Neural cell (in vitro differentiated cells): ENCODE data around the gene ROGDI. TPM values are rescaled to one million over a fixed set of nuclear protein-coding genes. Genes with fewer than 3 reads are reported as not detected.

Experiments
- H2AFZ ChIP-seq: fragments of 200-600, 300-800 bp; sonication (generic), shearing (Covaris generic); 2 replicates; pipeline ENCODE4 v1.6.0; 2014; ENCODE audit warnings: low read depth, mild to moderate bottlenecking, antibody characterized with exemption, low read length, moderate library complexity
- H3F3A ChIP-seq: fragments of 200-600 bp; shearing (Covaris generic); 2 replicates; pipeline ENCODE4 v1.6.1; 2016; ENCODE audit warnings: mild to moderate bottlenecking, moderate library complexity, mixed read lengths, antibody characterized with exemption, low read length; ENCODE audit not compliant: insufficient read depth, poor library complexity, severe bottlenecking
- H3K27ac ChIP-seq: fragments of 200-600, 300-800 bp; sonication (generic), shearing (Covaris generic); 2 replicates; pipeline ENCODE4 v1.5.1; 2014; ENCODE audit warnings: mild to moderate bottlenecking, low read length, moderate library complexity
- H3K27me3 ChIP-seq: fragments of 300-800, 200-600 bp; sonication (generic), shearing (Covaris generic); 2 replicates; pipeline ENCODE4 v1.6.0; 2014; ENCODE audit warnings: mild to moderate bottlenecking, low read depth, low read length, moderate library complexity; ENCODE audit not compliant: insufficient read depth
- H3K36me3 ChIP-seq: fragments of 300-800, 200-600 bp; sonication (generic), shearing (Covaris generic); 2 replicates; pipeline ENCODE4 v1.5.1; 2014; ENCODE audit warnings: mild to moderate bottlenecking, antibody characterized with exemption, low read length, moderate library complexity; ENCODE audit not compliant: insufficient read depth
- H3K4me2 ChIP-seq: fragments of 300-800, 200-600 bp; sonication (generic), shearing (Covaris generic); 2 replicates; pipeline ENCODE4 v1.6.0; 2014; ENCODE audit warnings: mild to moderate bottlenecking, low read length
- H3K4me3 ChIP-seq: fragments of 300-800, 200-600 bp; sonication (generic), shearing (Covaris generic); 2 replicates; pipeline ENCODE4 v1.5.1; 2014; ENCODE audit warnings: mild to moderate bottlenecking, low read length, moderate library complexity
- H3K79me2 ChIP-seq: fragments of 200-600 bp; shearing (Covaris generic); replicated peaks from 2 replicates; pipeline ENCODE4 v1.6.0; 2014; ENCODE audit warnings: mild to moderate bottlenecking, low read length, moderate library complexity; ENCODE audit not compliant: insufficient read depth
- H3K9ac ChIP-seq: fragments of 300-800, 200-600 bp; sonication (generic), shearing (Covaris generic); 2 replicates; pipeline ENCODE4 v1.6.1; 2016; ENCODE audit warnings: mild to moderate bottlenecking, low read length, mixed read lengths
- H3K9me2 ChIP-seq: fragments of 200-600 bp; shearing (Covaris generic); 2 replicates; pipeline ENCODE4 v1.6.1; 2016; ENCODE audit warnings: mild to moderate bottlenecking, low read length, mixed read lengths; ENCODE audit not compliant: insufficient read depth
- H3K9me3 ChIP-seq: fragments of 200-600, 300-800 bp; sonication (generic), shearing (Covaris generic); 2 replicates; pipeline ENCODE4 v1.6.1; 2016; ENCODE audit warnings: mild to moderate bottlenecking, mixed run types, low read length, moderate library complexity, mixed read lengths
- H4K20me1 ChIP-seq: fragments of 200-600 bp; shearing (Covaris generic); 2 replicates; pipeline ENCODE4 v1.6.1; 2016; ENCODE audit warnings: mild to moderate bottlenecking, mixed run types; ENCODE audit not compliant: insufficient read depth
- EP300 ChIP-seq: fragments of 450-650 bp; conservative IDR thresholded peaks from 2 replicates; pipeline ENCODE4 v1.6.1; 2014; ENCODE audit warnings: antibody characterized with exemption, mild to moderate bottlenecking, moderate library complexity; ENCODE audit not compliant: poor library complexity, severe bottlenecking
- EZH2 ChIP-seq: fragments of 200-600, 300-800 bp; shearing (Covaris generic), sonication (generic); IDR thresholded peaks from 2 replicates; pipeline ENCODE4 v1.6.1; 2014; ENCODE audit warnings: antibody characterized with exemption, low read length, borderline replicate concordance, mild to moderate bottlenecking; ENCODE audit not compliant: insufficient read depth, poor library complexity, severe bottlenecking
- MXI1 ChIP-seq: fragments of 450-650 bp; conservative IDR thresholded peaks from 2 replicates; pipeline ENCODE4 v1.6.1; 2014; ENCODE audit warnings: antibody characterized with exemption, mild to moderate bottlenecking; ENCODE audit not compliant: poor library complexity, severe bottlenecking
- POLR2AphosphoS5 ChIP-seq: IDR thresholded peaks from 2 replicates; pipeline ENCODE4 v1.6.1; 2012
- RAD21 ChIP-seq: fragments of 450-650 bp; conservative IDR thresholded peaks from 2 replicates; pipeline ENCODE4 v1.6.1; 2014; ENCODE audit warnings: antibody characterized with exemption, mild to moderate bottlenecking, moderate library complexity
- SMC3 ChIP-seq: fragments of 450-650 bp; conservative IDR thresholded peaks from 2 replicates; pipeline ENCODE4 v1.6.1; 2014; ENCODE audit warnings: antibody characterized with exemption, mild to moderate bottlenecking, moderate library complexity; ENCODE audit not compliant: poor library complexity
- TAF1 ChIP-seq: IDR thresholded peaks from 2 replicates; pipeline ENCODE4 v1.6.1; 2012; ENCODE audit warnings: low read depth
- polyA plus RNA-seq: library from polyadenylated mRNA; depleted of rRNA; stranded (reverse); fragments of >200 nt; gene quantifications from 2 replicates; pipeline ENCODE4 v1.2.3, GENCODE V29; 2014
- small RNA-seq, 3 experiments: library from RNA; depleted of rRNA; stranded (forward); fragments of <200 nt; gene quantifications; one replicate each; pipeline ENCODE3, GENCODE V24; 2012
- TF ChIP-seq, protein P1 (sequence below): IDR thresholded peaks from 2 replicates; pipeline ENCODE4 v1.6.1; 2012; ENCODE audit warnings: borderline replicate concordance
- TF ChIP-seq, protein P2 (sequence below): fragments of 450-650 bp; IDR thresholded peaks from 2 replicates; pipeline ENCODE4 v1.5.1; 2014; ENCODE audit warnings: antibody characterized with exemption, mild to moderate bottlenecking, moderate library complexity; ENCODE audit not compliant: poor library complexity, severe bottlenecking

ROGDI gene
- polyA plus RNA-seq, 1 donor from 2014 or later: 203 TPM

DNA sequence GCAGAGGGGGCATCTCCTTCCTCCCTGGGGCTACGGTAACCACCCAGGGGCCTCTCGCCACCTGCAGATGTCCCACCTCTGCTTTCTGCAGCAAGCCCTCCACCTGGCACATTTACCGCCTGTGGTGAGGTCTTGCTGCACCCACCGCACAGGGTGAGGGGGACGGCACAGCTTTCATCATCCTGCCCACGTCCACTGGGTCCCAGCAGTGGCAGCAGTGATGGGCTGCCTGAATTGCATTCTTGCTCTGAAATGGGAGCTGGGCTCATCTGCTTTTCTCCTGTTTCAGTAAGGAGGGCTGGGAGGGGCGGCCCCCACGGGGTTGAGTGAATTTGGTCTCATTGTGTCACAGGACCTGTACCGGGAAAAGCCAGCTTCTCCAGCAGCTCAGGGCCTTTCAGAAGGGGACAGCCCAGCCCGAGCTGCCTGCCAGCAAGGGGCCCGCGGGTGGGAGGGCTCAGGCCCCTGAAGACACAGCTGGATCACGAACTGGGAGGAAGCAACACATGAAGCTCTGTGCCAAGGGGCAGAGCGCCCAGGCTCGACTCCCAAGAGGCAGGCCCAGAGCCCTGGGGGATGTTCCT lies 55.4 kb downstream of the ROGDI start:
- TF ChIP-seq SMC3 (no peak), POLR2AphosphoS5 (no peak), EZH2 (no peak), TAF1 (no peak), MXI1 (no peak), EP300 (no peak), RAD21 (no peak)
- TF ChIP-seq, protein P1, sequence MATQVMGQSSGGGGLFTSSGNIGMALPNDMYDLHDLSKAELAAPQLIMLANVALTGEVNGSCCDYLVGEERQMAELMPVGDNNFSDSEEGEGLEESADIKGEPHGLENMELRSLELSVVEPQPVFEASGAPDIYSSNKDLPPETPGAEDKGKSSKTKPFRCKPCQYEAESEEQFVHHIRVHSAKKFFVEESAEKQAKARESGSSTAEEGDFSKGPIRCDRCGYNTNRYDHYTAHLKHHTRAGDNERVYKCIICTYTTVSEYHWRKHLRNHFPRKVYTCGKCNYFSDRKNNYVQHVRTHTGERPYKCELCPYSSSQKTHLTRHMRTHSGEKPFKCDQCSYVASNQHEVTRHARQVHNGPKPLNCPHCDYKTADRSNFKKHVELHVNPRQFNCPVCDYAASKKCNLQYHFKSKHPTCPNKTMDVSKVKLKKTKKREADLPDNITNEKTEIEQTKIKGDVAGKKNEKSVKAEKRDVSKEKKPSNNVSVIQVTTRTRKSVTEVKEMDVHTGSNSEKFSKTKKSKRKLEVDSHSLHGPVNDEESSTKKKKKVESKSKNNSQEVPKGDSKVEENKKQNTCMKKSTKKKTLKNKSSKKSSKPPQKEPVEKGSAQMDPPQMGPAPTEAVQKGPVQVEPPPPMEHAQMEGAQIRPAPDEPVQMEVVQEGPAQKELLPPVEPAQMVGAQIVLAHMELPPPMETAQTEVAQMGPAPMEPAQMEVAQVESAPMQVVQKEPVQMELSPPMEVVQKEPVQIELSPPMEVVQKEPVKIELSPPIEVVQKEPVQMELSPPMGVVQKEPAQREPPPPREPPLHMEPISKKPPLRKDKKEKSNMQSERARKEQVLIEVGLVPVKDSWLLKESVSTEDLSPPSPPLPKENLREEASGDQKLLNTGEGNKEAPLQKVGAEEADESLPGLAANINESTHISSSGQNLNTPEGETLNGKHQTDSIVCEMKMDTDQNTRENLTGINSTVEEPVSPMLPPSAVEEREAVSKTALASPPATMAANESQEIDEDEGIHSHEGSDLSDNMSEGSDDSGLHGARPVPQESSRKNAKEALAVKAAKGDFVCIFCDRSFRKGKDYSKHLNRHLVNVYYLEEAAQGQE: no peak
- TF ChIP-seq, protein P2, sequence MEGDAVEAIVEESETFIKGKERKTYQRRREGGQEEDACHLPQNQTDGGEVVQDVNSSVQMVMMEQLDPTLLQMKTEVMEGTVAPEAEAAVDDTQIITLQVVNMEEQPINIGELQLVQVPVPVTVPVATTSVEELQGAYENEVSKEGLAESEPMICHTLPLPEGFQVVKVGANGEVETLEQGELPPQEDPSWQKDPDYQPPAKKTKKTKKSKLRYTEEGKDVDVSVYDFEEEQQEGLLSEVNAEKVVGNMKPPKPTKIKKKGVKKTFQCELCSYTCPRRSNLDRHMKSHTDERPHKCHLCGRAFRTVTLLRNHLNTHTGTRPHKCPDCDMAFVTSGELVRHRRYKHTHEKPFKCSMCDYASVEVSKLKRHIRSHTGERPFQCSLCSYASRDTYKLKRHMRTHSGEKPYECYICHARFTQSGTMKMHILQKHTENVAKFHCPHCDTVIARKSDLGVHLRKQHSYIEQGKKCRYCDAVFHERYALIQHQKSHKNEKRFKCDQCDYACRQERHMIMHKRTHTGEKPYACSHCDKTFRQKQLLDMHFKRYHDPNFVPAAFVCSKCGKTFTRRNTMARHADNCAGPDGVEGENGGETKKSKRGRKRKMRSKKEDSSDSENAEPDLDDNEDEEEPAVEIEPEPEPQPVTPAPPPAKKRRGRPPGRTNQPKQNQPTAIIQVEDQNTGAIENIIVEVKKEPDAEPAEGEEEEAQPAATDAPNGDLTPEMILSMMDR: no peak
- no peak overlapping the region for H3K27ac ChIP-seq
- no peaks in the 10 kb centered on the region for H3K9me3 ChIP-seq
- no peak overlapping the region for H3K4me3 ChIP-seq
- H4K20me1 ChIP-seq: no peaks in the 10 kb centered on the region
- no peak overlapping the region for H2AFZ ChIP-seq
- no peak overlapping the region for H3K9ac ChIP-seq
- H3K9me2 ChIP-seq: no peaks in the 10 kb centered on the region
- H3K4me2 ChIP-seq: no peak overlapping the region
- H3K27me3 ChIP-seq: no peaks in the 10 kb centered on the region
- H3K79me2 ChIP-seq: no peaks in the 10 kb centered on the region
- no peaks in the 10 kb centered on the region for H3K36me3 ChIP-seq
- no peaks in the 10 kb centered on the region for H3F3A ChIP-seq

Small RNA genes within 50 kb of the gene (small RNA-seq; reads per million reads assigned to genes)
- 0 reads per million in 3 experiments for gene RF00017

Other genes starting within 250 kb of the ROGDI start
- 0.21 and 0.26 TPM in 2 replicates for gene C16orf96, start 246.3 kb downstream of the ROGDI start, polyA plus RNA-seq
- 3.3 and 4.1 TPM in 2 replicates for gene UBALD1, start 187.7 kb downstream of the ROGDI start, polyA plus RNA-seq
- gene MGRN1, start 177.8 kb downstream of the ROGDI start, polyA plus RNA-seq: 35.9 and 47.0 TPM in 2 replicates
- 125 and 153 TPM in 2 replicates for gene NUDT16L1, start 109.1 kb downstream of the ROGDI start, polyA plus RNA-seq
- gene ANKS3, start 68.4 kb downstream of the ROGDI start, polyA plus RNA-seq: 53.9 and 65.2 TPM in 2 replicates
- gene DNAAF8, start 68.1 kb downstream of the ROGDI start, polyA plus RNA-seq: 3.4 and 6.2 TPM in 2 replicates
- 16.0 and 29.0 TPM in 2 replicates for gene ZNF500, start 35.5 kb downstream of the ROGDI start, polyA plus RNA-seq
- 1.8 and 4.7 TPM in 2 replicates for gene SEPTIN12, start 14.3 kb downstream of the ROGDI start, polyA plus RNA-seq
- not detected in 2 replicates for gene SMIM22, start 7.3 kb downstream of the ROGDI start, polyA plus RNA-seq
- gene GLYR1, start 44.7 kb upstream of the ROGDI start, polyA plus RNA-seq: 78.6 and 87.6 TPM in 2 replicates
- 17.1 and 18.5 TPM in 2 replicates for gene UBN1, start 44.8 kb upstream of the ROGDI start, polyA plus RNA-seq
- gene PPL, start 134.5 kb upstream of the ROGDI start, polyA plus RNA-seq: 0.66 and 0.81 TPM in 2 replicates
- gene SEC14L5, start 155.7 kb upstream of the ROGDI start, polyA plus RNA-seq: 0.43 and 0.50 TPM in 2 replicates
- gene NAGPA, start 231.3 kb upstream of the ROGDI start, polyA plus RNA-seq: 33.1 and 36.6 TPM in 2 replicates